ENCODE results near the gene ZNF10. TPM values are rescaled to one million over a fixed set of nuclear protein-coding genes. Genes with fewer than 3 reads are reported as not detected.

ZNF10 gene
- total RNA-seq, 1 donor from 2014 or later = 4.8 TPM

- no peak for ATAC-seq
- no peak for DNase-seq (ENCODE audit: low spot score)
Measured at GRCh38 chr12:133192847-133193246, 62.4 kb downstream of the ZNF10 start.

DNA sequence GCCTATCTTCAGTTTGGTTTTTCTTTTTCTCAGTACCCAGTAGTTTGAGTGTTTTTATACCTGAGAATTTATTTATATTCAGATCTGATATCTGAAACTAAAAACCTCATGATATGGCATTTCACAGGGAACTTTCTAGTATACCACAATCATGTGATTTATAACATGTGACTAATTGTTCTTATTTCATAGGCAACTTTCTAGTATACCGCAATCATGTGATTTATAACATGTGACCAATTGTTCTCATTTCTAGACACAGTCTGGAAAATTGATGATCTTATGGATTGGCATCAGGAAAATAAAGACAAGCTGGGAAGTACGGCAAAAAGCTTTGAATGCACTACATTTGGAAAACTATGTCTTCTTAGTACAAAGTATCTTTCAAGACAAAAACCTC, 71.5 kb downstream of the ZNF10 start:
- ATAC-seq (no peak), DNase-seq (ENCODE audit: low spot score) (no peak)

DNA sequence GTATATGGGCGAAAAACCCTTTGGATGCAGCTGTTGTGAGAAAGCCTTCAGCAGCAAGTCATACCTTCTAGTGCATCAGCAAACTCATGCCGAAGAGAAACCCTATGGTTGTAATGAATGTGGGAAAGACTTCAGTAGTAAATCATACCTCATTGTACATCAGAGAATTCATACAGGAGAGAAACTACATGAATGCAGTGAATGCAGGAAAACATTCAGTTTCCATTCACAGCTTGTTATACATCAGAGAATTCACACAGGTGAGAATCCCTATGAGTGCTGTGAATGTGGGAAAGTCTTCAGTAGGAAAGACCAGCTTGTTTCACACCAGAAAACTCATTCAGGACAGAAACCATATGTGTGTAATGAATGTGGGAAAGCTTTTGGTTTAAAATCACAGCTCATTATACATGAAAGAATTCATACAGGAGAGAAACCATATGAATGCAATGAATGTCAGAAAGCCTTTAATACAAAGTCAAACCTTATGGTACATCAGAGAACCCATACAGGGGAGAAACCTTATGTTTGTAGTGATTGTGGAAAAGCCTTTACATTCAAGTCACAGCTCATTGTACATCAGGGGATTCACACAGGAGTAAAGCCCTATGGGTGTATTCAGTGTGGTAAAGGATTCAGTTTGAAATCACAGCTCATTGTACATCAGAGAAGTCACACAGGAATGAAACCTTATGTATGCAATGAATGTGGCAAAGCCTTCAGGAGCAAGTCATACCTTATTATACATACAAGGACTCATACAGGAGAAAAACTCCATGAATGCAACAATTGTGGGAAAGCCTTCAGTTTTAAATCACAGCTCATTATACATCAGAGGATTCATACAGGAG, 72.3 kb downstream of the ZNF10 start:
- no peak for DNase-seq (ENCODE audit: low spot score)
- no peak for ATAC-seq

- DNase-seq (ENCODE audit: low spot score) = no peak
- ATAC-seq = no peak
Measured at GRCh38 chr12:133203344-133204263, 73.2 kb downstream of the ZNF10 start.

DNA sequence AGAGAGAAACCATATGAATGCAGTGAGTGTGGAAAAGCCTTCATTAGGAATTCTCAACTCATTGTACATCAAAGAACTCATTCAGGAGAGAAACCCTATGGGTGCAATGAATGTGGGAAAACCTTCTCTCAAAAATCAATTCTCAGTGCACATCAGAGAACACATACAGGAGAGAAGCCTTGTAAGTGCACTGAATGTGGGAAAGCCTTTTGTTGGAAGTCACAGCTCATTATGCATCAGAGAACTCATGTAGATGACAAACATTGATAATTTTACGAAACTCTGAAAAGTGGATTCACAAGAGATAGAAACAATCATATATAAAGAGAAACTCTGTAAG, 73.8 kb downstream of the ZNF10 start:
- DNase-seq (ENCODE audit: low spot score) (no peak), ATAC-seq (no peak)

DNA sequence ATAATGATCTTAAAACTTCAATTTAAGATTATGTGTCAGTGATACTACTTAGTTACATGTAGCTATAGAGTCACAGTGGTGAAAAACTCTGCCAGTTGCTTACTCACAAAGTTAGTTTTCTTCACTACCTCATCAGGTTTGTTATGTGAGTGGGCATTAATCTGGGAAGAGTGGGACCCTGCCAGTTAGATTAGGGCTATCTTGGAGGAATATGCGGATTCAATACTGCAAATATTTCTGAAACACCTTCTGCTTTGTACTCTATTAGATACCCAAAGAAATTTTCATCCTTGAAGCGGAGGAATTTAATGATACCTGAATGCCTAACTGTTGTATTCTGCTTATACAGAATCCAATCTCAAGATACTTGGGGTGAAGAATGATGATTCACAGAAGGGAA, 76.0 kb downstream of the ZNF10 start:
- DNase-seq (ENCODE audit: low spot score) = no peak

More for the DNA sequence above, 76.0 kb downstream of the ZNF10 start:
- ATAC-seq = no peak

Other genes with a start within 250 kb of the ZNF10 start
- gene CHFR, start 243.0 kb upstream of the ZNF10 start, total RNA-seq = 14.2 TPM
- 6.6 TPM for gene ZNF605, start 174.3 kb upstream of the ZNF10 start, total RNA-seq
- 5.1 TPM for gene ZNF26, start 144.3 kb upstream of the ZNF10 start, total RNA-seq
- 7.8 TPM for gene ZNF84, start 93.1 kb upstream of the ZNF10 start, total RNA-seq
- gene ZNF140, start 49.7 kb upstream of the ZNF10 start, total RNA-seq = 5.7 TPM
- gene ZNF891, start 353 bp upstream of the ZNF10 start, total RNA-seq = 0.78 TPM
- 8.3 TPM for gene ZNF268, start 50.9 kb downstream of the ZNF10 start, total RNA-seq
- not detected for gene ANHX, start 105.2 kb downstream of the ZNF10 start, total RNA-seq